HG03175 (cell line): ENCODE data around the gene RNF38.
A peak's percentile ranks its signal among the peaks of the same experiment; 100 is the strongest.
"Not testable (repeated sequence)": the region's sequence is repeated elsewhere in the genome, so short reads cannot be mapped to it uniquely, and the experiment has no call there.

ENCODE experiments used
- ATAC-seq: cut with Tn5 transposase; IDR thresholded peaks from one replicate; pipeline ENCODE4 v1.9.1; 2021; ENCODE audit warnings: mild to moderate bottlenecking, moderate library complexity; ENCODE audit not compliant: unreplicated experiment

RNF38 gene

GRCh38 chr9:36407122-36407723, 7.2 kb upstream of the RNF38 start:
- peak; percentile 43 for ATAC-seq

GRCh38 chr9:36402536-36402935, 2.5 kb upstream of the RNF38 start:
- no peak for ATAC-seq

- no peak for ATAC-seq
These were observed 1.9 kb upstream of the RNF38 start for GRCh38 chr9:36401897-36402480.

GRCh38 chr9:36401164-36401740, 1.2 kb upstream of the RNF38 start:
- peak; percentile 61 for ATAC-seq

- peak; percentile 74 for ATAC-seq
These were observed 479 bp upstream of the RNF38 start for GRCh38 chr9:36400332-36401163.

GRCh38 chr9:36398745-36399144, 1.3 kb downstream of the RNF38 start:
- no peak for ATAC-seq

- no peak for ATAC-seq
These were observed 3.1 kb downstream of the RNF38 start for GRCh38 chr9:36396985-36397384.

GRCh38 chr9:36392489-36392888, 7.6 kb downstream of the RNF38 start:
- no peak for ATAC-seq

GRCh38 chr9:36389590-36389989, 10.5 kb downstream of the RNF38 start:
- no peak for ATAC-seq

- ATAC-seq = not testable (repeated sequence)
These were observed 13.6 kb downstream of the RNF38 start for GRCh38 chr9:36386396-36386965.

- no peak for ATAC-seq
These were observed 17.6 kb downstream of the RNF38 start for GRCh38 chr9:36382484-36382883.

- ATAC-seq = no peak
These were observed 35.5 kb downstream of the RNF38 start for GRCh38 chr9:36364577-36364976.

GRCh38 chr9:36363448-36363847, 36.6 kb downstream of the RNF38 start:
- no peak for ATAC-seq

GRCh38 chr9:36358486-36358885, 41.6 kb downstream of the RNF38 start:
- ATAC-seq = no peak

- no peak for ATAC-seq
These were observed 42.4 kb downstream of the RNF38 start for GRCh38 chr9:36357639-36358038.

- ATAC-seq = no peak
These were observed 53.5 kb downstream of the RNF38 start for GRCh38 chr9:36346569-36346968.

GRCh38 chr9:36345103-36345846, 54.8 kb downstream of the RNF38 start:
- no peak for ATAC-seq

GRCh38 chr9:36341936-36342577, 58.0 kb downstream of the RNF38 start:
- no peak for ATAC-seq

GRCh38 chr9:36337865-36338264, 62.2 kb downstream of the RNF38 start:
- no peak for ATAC-seq

GRCh38 chr9:36337002-36337401, 63.1 kb downstream of the RNF38 start:
- ATAC-seq = no peak
